Mucosa of stomach (tissue), 1 donor: ENCODE results near the gene MS4A4E.
"Not testable (repeated sequence)": the region's sequence is repeated elsewhere in the genome, so short reads cannot be mapped to it uniquely, and the experiment has no call there.

Experiments used
- H3K27me3 ChIP-seq: one replicate; pipeline ENCODE4 v1.7.0; 2013; ENCODE audit warnings: mild to moderate bottlenecking, low read length; ENCODE audit not compliant: control insufficient read depth, insufficient read depth
- H3K36me3 ChIP-seq: one replicate; pipeline ENCODE4 v1.7.0; 2013; ENCODE audit warnings: low read length; ENCODE audit not compliant: control insufficient read depth, insufficient read depth
- H3K4me1 ChIP-seq: one replicate; pipeline ENCODE4 v1.7.0; 2013; ENCODE audit warnings: mild to moderate bottlenecking, low read length; ENCODE audit not compliant: control insufficient read depth, insufficient read depth
- H3K4me3 ChIP-seq: one replicate; pipeline ENCODE4 v1.7.0; 2013; ENCODE audit warnings: low read length
- H3K9ac ChIP-seq: one replicate; pipeline ENCODE4 v1.7.0; 2013; ENCODE audit warnings: mild to moderate bottlenecking, low read length, moderate library complexity
- H3K9me3 ChIP-seq: one replicate; pipeline ENCODE4 v1.7.0; 2013; ENCODE audit warnings: mild to moderate bottlenecking, low read length, moderate library complexity; ENCODE audit not compliant: control insufficient read depth
- donor health status: Pancreatic carcinoma.

The MS4A4E gene

DNA sequence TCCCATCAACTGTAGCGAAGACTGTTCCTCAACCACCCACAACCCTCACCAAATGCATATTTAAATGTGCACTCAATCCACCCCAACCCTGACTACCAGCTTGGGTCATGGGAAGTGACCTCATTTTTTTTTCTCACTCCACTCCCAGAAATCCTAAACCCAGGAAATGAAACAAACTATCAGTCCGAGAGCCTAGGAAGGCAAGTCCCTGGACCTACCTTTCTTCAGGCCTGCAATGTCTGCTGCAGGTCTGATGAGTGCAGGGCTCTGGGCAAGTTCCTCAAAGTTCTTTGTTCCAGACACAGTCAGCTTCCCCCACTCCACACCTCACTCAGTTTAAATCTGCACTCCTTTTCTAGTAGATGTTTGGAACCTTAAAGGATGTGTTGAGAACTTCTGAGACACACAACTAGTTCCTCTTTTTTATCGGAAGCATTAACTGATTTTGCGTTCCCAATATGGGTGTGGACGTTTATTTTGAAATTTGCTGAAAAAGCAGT lies at the start of gene MS4A4E:
Gene MS4A4E, minus strand, starts transcription at position 398 of the 500 bp plus-strand sequence. CDS start 13,082 bp downstream, outside the sequence.
- H3K27me3 ChIP-seq = no peaks in the 10 kb centered on the region
- no peaks in the 10 kb centered on the region for H3K4me1 ChIP-seq
- H3K9ac ChIP-seq = no peak within 1 kb of the TSS
- H3K4me3 ChIP-seq = no peak within 1 kb of the TSS
- no peaks in the 10 kb centered on the region for H3K9me3 ChIP-seq
- H3K36me3 ChIP-seq = no peaks in the 10 kb centered on the region

DNA sequence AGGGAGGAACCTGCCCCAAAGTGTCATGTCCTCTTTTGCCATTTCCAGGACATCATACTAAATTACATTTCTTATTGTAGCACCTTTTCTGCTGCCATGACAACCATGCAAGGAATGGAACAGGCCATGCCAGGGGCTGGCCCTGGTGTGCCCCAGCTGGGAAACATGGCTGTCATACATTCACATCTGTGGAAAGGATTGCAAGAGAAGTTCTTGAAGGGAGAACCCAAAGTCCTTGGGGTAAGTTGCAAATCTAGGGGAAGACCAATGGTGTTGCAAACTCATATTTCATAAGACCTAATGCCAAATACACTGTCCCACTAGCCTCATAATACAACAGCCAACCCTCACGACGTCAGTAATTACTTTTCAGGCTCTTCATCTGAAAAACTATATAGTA lies 49.2 kb upstream of the MS4A4E start:
- Histone ChIP-seq H3K9ac (no peak overlapping the region), H3K9me3 (no peaks in the 10 kb centered on the region), H3K36me3 (no peaks in the 10 kb centered on the region), H3K4me1 (no peaks in the 10 kb centered on the region), H3K4me3 (no peak overlapping the region), H3K27me3 (no peaks in the 10 kb centered on the region)

- Histone ChIP-seq H3K36me3 (no peaks in the 10 kb centered on the region), H3K4me1 (no peaks in the 10 kb centered on the region), H3K4me3 (no peak overlapping the region), H3K9me3 (no peaks in the 10 kb centered on the region), H3K27me3 (no peaks in the 10 kb centered on the region), H3K9ac (no peak overlapping the region)
Observed at GRCh38 chr11:60288531-60288930, 45.6 kb upstream of the MS4A4E start.

DNA sequence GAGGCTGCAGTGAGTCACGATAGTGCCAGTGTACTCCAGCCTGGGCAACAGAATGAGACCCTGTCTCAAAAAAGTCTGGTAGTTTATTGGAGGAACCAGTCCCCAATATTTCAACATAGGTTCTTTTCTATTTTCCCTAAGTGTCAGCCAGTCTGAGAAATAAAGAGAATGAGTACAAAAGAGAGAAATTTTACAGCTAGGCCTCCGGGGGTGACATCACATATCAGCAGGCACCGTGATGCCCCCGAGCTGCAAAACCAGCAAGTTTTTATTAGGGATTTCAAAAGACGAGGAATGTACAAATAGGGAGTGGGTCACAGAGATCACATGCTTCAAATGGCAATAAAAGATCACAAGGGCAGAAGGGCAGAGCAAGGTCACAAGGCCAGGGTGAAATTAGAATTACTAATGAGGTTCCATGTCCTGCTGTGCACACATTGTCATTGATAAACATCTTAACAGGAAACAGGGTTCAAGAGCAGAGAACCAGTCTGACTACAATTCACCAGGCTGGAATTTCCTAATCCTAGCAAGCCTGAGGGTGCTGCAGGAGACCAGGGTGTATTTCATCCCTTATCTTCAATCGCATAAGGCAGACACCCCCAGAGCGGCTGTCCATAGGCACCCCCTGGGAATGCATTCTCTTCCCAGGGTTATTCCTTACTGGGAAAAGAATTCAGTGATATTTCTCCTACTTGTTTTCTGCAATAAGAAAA lies 42.6 kb upstream of the MS4A4E start:
- not testable (repeated sequence) for H3K36me3 ChIP-seq, H3K9ac ChIP-seq, H3K27me3 ChIP-seq, H3K4me1 ChIP-seq, H3K4me3 ChIP-seq, H3K9me3 ChIP-seq

GRCh38 chr11:60282286-60282685 lies 39.3 kb upstream of the MS4A4E start:
- Histone ChIP-seq H3K9ac (no peak overlapping the region), H3K27me3 (no peaks in the 10 kb centered on the region), H3K36me3 (no peaks in the 10 kb centered on the region), H3K9me3 (no peaks in the 10 kb centered on the region), H3K4me1 (no peaks in the 10 kb centered on the region), H3K4me3 (no peak overlapping the region)

- Histone ChIP-seq H3K36me3 (no peaks in the 10 kb centered on the region), H3K9me3 (no peaks in the 10 kb centered on the region), H3K27me3 (no peaks in the 10 kb centered on the region), H3K4me3 (no peak overlapping the region), H3K4me1 (no peaks in the 10 kb centered on the region), H3K9ac (no peak overlapping the region)
Observed at GRCh38 chr11:60281485-60281884, 38.5 kb upstream of the MS4A4E start.

- no peak within 1 kb of the TSS for H3K9ac ChIP-seq
- H3K4me3 ChIP-seq = no peak within 1 kb of the TSS
Observed at GRCh38 chr11:60280412-60280811, 37.5 kb upstream of the MS4A4E start, which contains the start of gene MS4A4A. TSS of gene MS4A4A (plus strand) at chr11:60280666. CDS start at chr11:60280676, 10 bp downstream.

GRCh38 chr11:60274416-60274815 lies 31.5 kb upstream of the MS4A4E start:
- H3K27me3 ChIP-seq = no peaks in the 10 kb centered on the region
- no peak overlapping the region for H3K9ac ChIP-seq
- H3K36me3 ChIP-seq = no peaks in the 10 kb centered on the region
- no peaks in the 10 kb centered on the region for H3K4me1 ChIP-seq
- H3K4me3 ChIP-seq = no peak overlapping the region
- no peaks in the 10 kb centered on the region for H3K9me3 ChIP-seq

More at GRCh38 chr11:60280412-60280811, 37.5 kb upstream of the MS4A4E start, which contains the start of gene MS4A4A:
- H3K27me3 ChIP-seq = no peaks in the 10 kb centered on the region
- H3K36me3 ChIP-seq = no peaks in the 10 kb centered on the region
- H3K4me1 ChIP-seq = no peaks in the 10 kb centered on the region
- no peaks in the 10 kb centered on the region for H3K9me3 ChIP-seq

GRCh38 chr11:60265373-60266214 lies 22.7 kb upstream of the MS4A4E start:
- H3K9ac ChIP-seq = no peak overlapping the region

GRCh38 chr11:60264644-60265043 lies 21.7 kb upstream of the MS4A4E start:
- Histone ChIP-seq H3K9ac (no peak overlapping the region), H3K9me3 (no peaks in the 10 kb centered on the region), H3K4me3 (no peak overlapping the region), H3K27me3 (no peaks in the 10 kb centered on the region), H3K4me1 (no peaks in the 10 kb centered on the region), H3K36me3 (no peaks in the 10 kb centered on the region)

More at GRCh38 chr11:60265373-60266214, 22.7 kb upstream of the MS4A4E start:
- no peaks in the 10 kb centered on the region for H3K9me3 ChIP-seq
- no peak overlapping the region for H3K4me3 ChIP-seq
- H3K36me3 ChIP-seq = no peaks in the 10 kb centered on the region
- H3K27me3 ChIP-seq = no peaks in the 10 kb centered on the region
- no peaks in the 10 kb centered on the region for H3K4me1 ChIP-seq

- H3K9ac ChIP-seq = no peak overlapping the region
- no peak overlapping the region for H3K4me3 ChIP-seq
- no peaks in the 10 kb centered on the region for H3K4me1 ChIP-seq
- H3K27me3 ChIP-seq = no peaks in the 10 kb centered on the region
- no peaks in the 10 kb centered on the region for H3K36me3 ChIP-seq
- no peaks in the 10 kb centered on the region for H3K9me3 ChIP-seq
Observed at GRCh38 chr11:60263402-60263801, 20.5 kb upstream of the MS4A4E start.

GRCh38 chr11:60261014-60261413 lies 18.1 kb upstream of the MS4A4E start:
- H3K4me1 ChIP-seq = no peaks in the 10 kb centered on the region
- no peaks in the 10 kb centered on the region for H3K9me3 ChIP-seq
- H3K27me3 ChIP-seq = no peaks in the 10 kb centered on the region
- H3K36me3 ChIP-seq = no peaks in the 10 kb centered on the region
- H3K9ac ChIP-seq = no peak overlapping the region
- H3K4me3 ChIP-seq = no peak overlapping the region
